Endodermal cell (in vitro differentiated cells): Measurements from ENCODE around the gene ELOVL3. TPM values are rescaled to one million over a fixed set of nuclear protein-coding genes. Genes with fewer than 3 reads are reported as not detected.

Source experiments
- DNase-seq: peaks from one replicate; pipeline ENCODE4 v3.0.0-alpha.2; 2017
- H3K27ac ChIP-seq: 2 replicates; pipeline ENCODE4 v1.5.1; 2013; ENCODE audit warnings: mild to moderate bottlenecking, low read depth, low read length, moderate library complexity
- H3K27me3 ChIP-seq: 2 replicates; pipeline ENCODE4 v1.6.1; 2013; ENCODE audit warnings: mild to moderate bottlenecking, low read length, moderate library complexity; ENCODE audit not compliant: insufficient read depth, control insufficient read depth, poor library complexity, severe bottlenecking
- H3K36me3 ChIP-seq: 2 replicates; pipeline ENCODE4 v1.7.0; 2013; ENCODE audit warnings: mild to moderate bottlenecking, low read length, moderate library complexity; ENCODE audit not compliant: control insufficient read depth, insufficient read depth
- H3K4me1 ChIP-seq: one replicate; pipeline ENCODE4 v1.7.0; 2013; ENCODE audit warnings: low read length; ENCODE audit not compliant: control insufficient read depth, insufficient read depth
- H3K4me3 ChIP-seq: 2 replicates; pipeline ENCODE4 v1.5.1; 2013; ENCODE audit warnings: mild to moderate bottlenecking, low read length, moderate library complexity
- H3K9ac ChIP-seq: 2 replicates; pipeline ENCODE4 v1.6.1; 2013; ENCODE audit warnings: mild to moderate bottlenecking, low read length, moderate library complexity; ENCODE audit not compliant: poor library complexity, severe bottlenecking; ENCODE audit errors: extremely low read depth
- H3K9me3 ChIP-seq: 2 replicates; pipeline ENCODE4 v1.6.1; 2013; ENCODE audit warnings: mild to moderate bottlenecking, low read length, moderate library complexity; ENCODE audit not compliant: control insufficient read depth
- H3K27ac Mint-ChIP-seq: 2 replicates; pipeline ENCODE4 v1.8.0; 2020; ENCODE audit warnings: mixed read lengths
- H3K27me3 Mint-ChIP-seq: 2 replicates; pipeline ENCODE4 v1.8.0; 2021; ENCODE audit warnings: mild to moderate bottlenecking, mixed read lengths; ENCODE audit not compliant: insufficient read depth
- H3K36me3 Mint-ChIP-seq: 2 replicates; pipeline ENCODE4 v1.8.0; 2020; ENCODE audit warnings: low read depth, mixed read lengths
- H3K4me1 Mint-ChIP-seq: 2 replicates; pipeline ENCODE4 v1.8.0; 2020; ENCODE audit warnings: mixed read lengths
- H3K4me3 Mint-ChIP-seq: 2 replicates; pipeline ENCODE4 v1.8.0; 2020; ENCODE audit warnings: mild to moderate bottlenecking, moderate library complexity, mixed read lengths
- H3K9me3 Mint-ChIP-seq: 2 replicates; pipeline ENCODE4 v1.8.0; 2020; ENCODE audit warnings: mild to moderate bottlenecking, mixed read lengths
- WGBS, 2 experiments: methylation state at CpG; one replicate each; pipeline versions ENCODE4 v1.1.5 to v1.1.7; 2013; ENCODE audit warnings: missing lambda C conversion rate in 2 of 2, mixed read lengths in 1 of 2; ENCODE audit not compliant: insufficient coverage in 1 of 2, insufficient read length in 1 of 2; 5-methylcytosine and 5-hydroxymethylcytosine counted together
- total RNA-seq, 2 donors: library from RNA; stranded (reverse); fragmentation: NEBNext Ultra II Directional in 1 of 2; extraction: Animal tissue kit (Norgen Biotek cat#: 25700) in 1 of 2; gene quantifications; 2 replicates in 1 of 2; 3 replicates in 1 of 2; pipeline ENCODE4 v1.2.1, GENCODE V29; 2021
- TF ChIP-seq, protein P1 (sequence below): fragments of 200-600 bp; sonication (generic); conservative IDR thresholded peaks from 2 replicates; pipeline ENCODE4 v1.5.0; 2021; ENCODE audit warnings: antibody characterized with exemption, mild to moderate bottlenecking

The ELOVL3 gene
- total RNA-seq, 2 donors from 2014 or later, result not detected

DNA sequence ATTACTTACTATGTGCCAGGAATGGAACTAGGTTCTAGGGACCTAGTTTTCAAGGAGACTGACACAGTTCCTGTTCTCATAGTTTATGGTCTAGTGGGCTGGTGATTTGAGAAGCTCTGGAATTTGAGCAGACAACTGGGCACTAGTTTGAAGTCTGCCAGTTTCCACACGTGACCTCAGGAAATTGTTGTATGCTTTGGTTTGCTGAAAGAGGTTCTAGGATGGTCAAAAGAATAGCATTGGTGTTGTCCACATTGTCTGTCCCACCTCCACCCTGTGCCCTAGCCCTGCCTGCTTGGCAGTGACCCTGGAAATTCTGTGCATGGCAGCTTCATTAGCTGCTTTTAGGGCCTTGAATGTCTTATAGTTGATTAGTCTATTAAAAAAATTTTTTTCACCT, 48.0 kb downstream of the ELOVL3 start:
- TF ChIP-seq, protein P1, sequence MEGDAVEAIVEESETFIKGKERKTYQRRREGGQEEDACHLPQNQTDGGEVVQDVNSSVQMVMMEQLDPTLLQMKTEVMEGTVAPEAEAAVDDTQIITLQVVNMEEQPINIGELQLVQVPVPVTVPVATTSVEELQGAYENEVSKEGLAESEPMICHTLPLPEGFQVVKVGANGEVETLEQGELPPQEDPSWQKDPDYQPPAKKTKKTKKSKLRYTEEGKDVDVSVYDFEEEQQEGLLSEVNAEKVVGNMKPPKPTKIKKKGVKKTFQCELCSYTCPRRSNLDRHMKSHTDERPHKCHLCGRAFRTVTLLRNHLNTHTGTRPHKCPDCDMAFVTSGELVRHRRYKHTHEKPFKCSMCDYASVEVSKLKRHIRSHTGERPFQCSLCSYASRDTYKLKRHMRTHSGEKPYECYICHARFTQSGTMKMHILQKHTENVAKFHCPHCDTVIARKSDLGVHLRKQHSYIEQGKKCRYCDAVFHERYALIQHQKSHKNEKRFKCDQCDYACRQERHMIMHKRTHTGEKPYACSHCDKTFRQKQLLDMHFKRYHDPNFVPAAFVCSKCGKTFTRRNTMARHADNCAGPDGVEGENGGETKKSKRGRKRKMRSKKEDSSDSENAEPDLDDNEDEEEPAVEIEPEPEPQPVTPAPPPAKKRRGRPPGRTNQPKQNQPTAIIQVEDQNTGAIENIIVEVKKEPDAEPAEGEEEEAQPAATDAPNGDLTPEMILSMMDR, result no peak
- Histone ChIP-seq H3K36me3 (peaks cover 16% of the 10 kb centered on the region), H3K4me3 (no peak overlapping the region), H3K4me1 (no peaks in the 10 kb centered on the region), H3K9ac (no peak overlapping the region), H3K27ac (no peak overlapping the region), H3K27me3 (no peaks in the 10 kb centered on the region), H3K9me3 (no peaks in the 10 kb centered on the region)
- Mint-ChIP-seq H3K27ac (no peak overlapping the region), H3K27me3 (no peaks in the 10 kb centered on the region), H3K4me3 (no peak overlapping the region), H3K36me3 (peaks cover 12% of the 10 kb centered on the region), H3K4me1 (no peaks in the 10 kb centered on the region), H3K9me3 (no peaks in the 10 kb centered on the region)
- 100% methylated on average over 1 of the region's 1 CpG for WGBS, 2 experiments
- no peak for DNase-seq

DNA sequence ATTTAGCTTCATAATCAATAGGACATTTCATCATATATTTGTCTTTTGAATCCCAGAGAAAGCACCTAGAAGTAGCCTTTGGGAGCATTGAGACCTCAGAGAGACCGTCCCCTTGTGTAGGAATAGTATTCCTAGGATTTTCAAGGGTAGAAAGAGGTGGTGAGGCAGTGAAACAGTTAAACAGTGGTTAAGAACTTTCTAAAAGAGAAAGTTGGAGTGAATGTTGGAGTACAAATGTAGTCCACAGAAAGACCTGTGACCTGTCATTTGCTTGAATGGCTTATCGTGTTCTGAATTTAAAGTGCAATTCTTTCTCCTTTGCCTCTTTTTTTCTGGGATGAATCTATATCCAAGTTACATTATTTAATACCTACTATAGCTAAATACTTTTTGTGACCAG, 49.2 kb downstream of the ELOVL3 start:
- TF ChIP-seq, protein P1, result no peak
- no peaks in the 10 kb centered on the region for H3K9me3 ChIP-seq
- H3K27ac Mint-ChIP-seq, result no peak overlapping the region
- DNase-seq, result no peak
- H3K4me1 Mint-ChIP-seq, result no peaks in the 10 kb centered on the region
- H3K27me3 ChIP-seq, result no peaks in the 10 kb centered on the region
- no peaks in the 10 kb centered on the region for H3K9me3 Mint-ChIP-seq
- H3K36me3 Mint-ChIP-seq, result peaks cover 9% of the 10 kb centered on the region
- 96 to 100% methylated on average over 2 of the region's 2 CpGs for WGBS, 2 experiments
- H3K9ac ChIP-seq, result no peak overlapping the region
- H3K4me1 ChIP-seq, result peaks cover under 1% of the 10 kb centered on the region
- H3K27me3 Mint-ChIP-seq, result no peaks in the 10 kb centered on the region
- no peak overlapping the region for H3K4me3 ChIP-seq
- H3K36me3 ChIP-seq, result peaks cover 16% of the 10 kb centered on the region
- H3K4me3 Mint-ChIP-seq, result no peak overlapping the region
- H3K27ac ChIP-seq, result no peak overlapping the region

DNA sequence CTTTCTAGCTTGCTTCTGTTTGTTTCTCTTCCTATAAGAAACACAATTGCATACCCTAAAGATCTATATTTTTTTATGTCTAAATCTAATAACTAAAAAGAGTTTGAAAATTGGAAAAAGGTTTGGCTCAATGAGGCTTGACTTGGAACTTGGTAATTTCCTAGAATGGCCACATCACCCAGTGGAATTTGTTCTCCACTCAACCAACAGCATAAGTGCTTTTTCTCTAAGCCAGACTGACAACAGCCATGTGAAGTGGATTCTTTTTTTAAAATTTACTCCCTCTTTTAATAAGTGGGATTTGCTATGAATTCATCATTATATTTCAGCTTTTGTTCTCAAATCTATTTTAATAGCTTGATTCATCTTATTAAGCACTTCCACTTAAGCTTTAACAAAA, 53.0 kb downstream of the ELOVL3 start:
- Mint-ChIP-seq H3K4me1 (peaks cover 8% of the 10 kb centered on the region), H3K27me3 (no peaks in the 10 kb centered on the region), H3K4me3 (no peak overlapping the region), H3K27ac (no peak overlapping the region), H3K9me3 (no peaks in the 10 kb centered on the region), H3K36me3 (peaks cover 10% of the 10 kb centered on the region)
- Histone ChIP-seq H3K9ac (no peak overlapping the region), H3K27ac (no peak overlapping the region), H3K9me3 (no peaks in the 10 kb centered on the region), H3K27me3 (no peaks in the 10 kb centered on the region), H3K4me3 (no peak overlapping the region), H3K36me3 (peaks cover 6% of the 10 kb centered on the region), H3K4me1 (peaks cover 8% of the 10 kb centered on the region)
- TF ChIP-seq, protein P1, result no peak
- no peak for DNase-seq

Other genes with a start within 250 kb of the ELOVL3 start
- 10 to 100 TPM; 18.0 to 19.7 TPM for gene ARMH3, start 170.1 kb upstream of the ELOVL3 start, total RNA-seq
- 10 to 100 TPM; 19.6 to 20.8 TPM for gene HPS6, start 160.9 kb upstream of the ELOVL3 start, total RNA-seq
- 10 to 100 TPM; 72.0 to 82.6 TPM for gene LDB1, start 105.9 kb upstream of the ELOVL3 start, total RNA-seq
- 10 to 100 TPM; 44.5 to 44.7 TPM for gene PPRC1, start 93.3 kb upstream of the ELOVL3 start, total RNA-seq
- gene NOLC1, start 73.9 kb upstream of the ELOVL3 start, total RNA-seq, result 10 to 100 TPM; 92.0 to 93.5 TPM
- gene PITX3, start 15.2 kb downstream of the ELOVL3 start, total RNA-seq, result not detected
- 10 to 100 TPM; 31.1 to 31.4 TPM for gene GBF1, start 19.2 kb downstream of the ELOVL3 start, total RNA-seq
- 10 to 100 TPM; 28.7 to 45.2 TPM for gene NFKB2, start 169.4 kb downstream of the ELOVL3 start, total RNA-seq
- gene PSD, start 192.5 kb downstream of the ELOVL3 start, total RNA-seq, result 1 to 10 TPM; 2.8 to 8.3 TPM
- 10 to 100 TPM in 1 of 2 donors, 1 to 10 TPM in 1; 9.7 to 11.4 TPM for gene FBXL15, start 194.5 kb downstream of the ELOVL3 start, total RNA-seq
- 10 to 100 TPM; 51.7 to 82.9 TPM for gene CUEDC2, start 206.3 kb downstream of the ELOVL3 start, total RNA-seq
- under 1 TPM; 0.35 to 0.93 TPM for gene C10orf95, start 225.2 kb downstream of the ELOVL3 start, total RNA-seq